D721Med (cell line): ENCODE results near the gene EMX2.

ENCODE experiments used
- DNase-seq: peaks from one replicate; pipeline ENCODE4 v3.0.0; 2011; ENCODE audit warnings: low spot score; ENCODE audit not compliant: insufficient read length
- FAIRE-seq: peaks from 2 replicates; lab custom pipeline; 2011; peaks lifted over from hg19 to GRCh38; lab: Jason Lieb, UNC
- TF ChIP-seq, protein P1 (sequence below): IDR thresholded peaks from 2 replicates; pipeline ENCODE4 v1.5.1; 2012; ENCODE audit warnings: mild to moderate bottlenecking, control low read depth; ENCODE audit not compliant: insufficient read depth; ENCODE audit errors: missing control alignments

Gene EMX2

DNA sequence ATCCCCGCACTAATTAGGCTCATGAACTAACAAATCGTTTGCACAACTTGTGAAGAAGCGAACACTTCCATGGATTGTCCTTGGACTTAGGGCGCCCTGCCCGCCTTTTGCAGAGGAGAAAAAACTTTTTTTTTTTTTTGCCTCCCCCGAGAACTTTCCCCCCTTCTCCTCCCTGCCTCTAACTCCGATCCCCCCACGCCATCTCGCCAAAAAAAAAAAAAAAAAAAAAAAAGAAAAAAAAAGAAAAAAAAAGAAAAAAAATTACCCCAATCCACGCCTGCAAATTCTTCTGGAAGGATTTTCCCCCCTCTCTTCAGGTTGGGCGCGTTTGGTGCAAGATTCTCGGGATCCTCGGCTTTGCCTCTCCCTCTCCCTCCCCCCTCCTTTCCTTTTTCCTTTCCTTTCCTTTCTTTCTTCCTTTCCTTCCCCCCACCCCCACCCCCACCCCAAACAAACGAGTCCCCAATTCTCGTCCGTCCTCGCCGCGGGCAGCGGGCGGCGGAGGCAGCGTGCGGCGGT, at the start of gene EMX2:
Gene EMX2 (plus strand): TSS at position 41 of the 519 bp plus-strand sequence. CDS start 522 bp downstream, outside the sequence.
- no peak for DNase-seq
- no peak for FAIRE-seq
- TF ChIP-seq, protein P1, sequence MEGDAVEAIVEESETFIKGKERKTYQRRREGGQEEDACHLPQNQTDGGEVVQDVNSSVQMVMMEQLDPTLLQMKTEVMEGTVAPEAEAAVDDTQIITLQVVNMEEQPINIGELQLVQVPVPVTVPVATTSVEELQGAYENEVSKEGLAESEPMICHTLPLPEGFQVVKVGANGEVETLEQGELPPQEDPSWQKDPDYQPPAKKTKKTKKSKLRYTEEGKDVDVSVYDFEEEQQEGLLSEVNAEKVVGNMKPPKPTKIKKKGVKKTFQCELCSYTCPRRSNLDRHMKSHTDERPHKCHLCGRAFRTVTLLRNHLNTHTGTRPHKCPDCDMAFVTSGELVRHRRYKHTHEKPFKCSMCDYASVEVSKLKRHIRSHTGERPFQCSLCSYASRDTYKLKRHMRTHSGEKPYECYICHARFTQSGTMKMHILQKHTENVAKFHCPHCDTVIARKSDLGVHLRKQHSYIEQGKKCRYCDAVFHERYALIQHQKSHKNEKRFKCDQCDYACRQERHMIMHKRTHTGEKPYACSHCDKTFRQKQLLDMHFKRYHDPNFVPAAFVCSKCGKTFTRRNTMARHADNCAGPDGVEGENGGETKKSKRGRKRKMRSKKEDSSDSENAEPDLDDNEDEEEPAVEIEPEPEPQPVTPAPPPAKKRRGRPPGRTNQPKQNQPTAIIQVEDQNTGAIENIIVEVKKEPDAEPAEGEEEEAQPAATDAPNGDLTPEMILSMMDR = no peak

DNA sequence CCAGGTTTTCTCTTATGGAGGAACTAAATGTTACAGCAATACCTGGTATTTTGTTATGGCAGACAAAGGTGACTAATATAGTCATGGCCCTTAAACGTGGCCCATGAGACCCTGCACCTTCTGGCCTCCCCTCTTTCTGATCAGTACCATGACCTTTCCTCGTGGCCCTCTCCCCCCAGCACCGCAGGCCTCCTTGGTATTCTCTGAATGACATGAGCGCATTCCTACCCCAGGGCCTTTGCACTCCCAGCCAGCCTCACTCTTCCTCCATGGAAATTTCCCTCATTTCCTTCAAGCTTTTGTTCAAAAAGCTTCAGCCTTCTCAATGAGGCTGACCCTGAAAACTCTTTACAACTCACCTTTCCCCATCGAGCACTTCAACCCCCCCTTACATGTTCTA, 46.5 kb upstream of the EMX2 start:
- TF ChIP-seq, protein P1 = no peak
- DNase-seq (no peak), FAIRE-seq (no peak)

DNA sequence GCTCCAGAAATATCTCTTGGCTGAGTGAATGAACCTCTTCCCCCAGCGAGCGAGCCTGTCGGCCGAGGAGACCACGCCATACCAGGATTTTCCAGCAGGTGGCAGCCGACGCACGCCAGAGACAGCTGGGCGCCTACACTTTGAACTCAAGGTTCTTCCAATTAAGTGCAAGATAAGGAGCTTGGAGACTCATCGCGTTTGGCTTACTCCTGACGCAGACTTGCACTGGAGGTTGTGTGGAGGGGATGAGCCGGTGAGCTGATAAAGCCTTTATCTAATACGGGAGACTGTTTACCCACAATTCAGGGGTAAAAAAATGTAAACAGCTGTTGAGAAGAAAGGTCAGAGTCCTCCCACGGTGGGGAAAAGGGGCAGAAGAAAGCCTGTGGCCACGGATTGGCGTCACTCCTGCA, 45.9 kb upstream of the EMX2 start:
- DNase-seq (no peak), FAIRE-seq (no peak)
- TF ChIP-seq, protein P1 = peak; percentile 94

DNA sequence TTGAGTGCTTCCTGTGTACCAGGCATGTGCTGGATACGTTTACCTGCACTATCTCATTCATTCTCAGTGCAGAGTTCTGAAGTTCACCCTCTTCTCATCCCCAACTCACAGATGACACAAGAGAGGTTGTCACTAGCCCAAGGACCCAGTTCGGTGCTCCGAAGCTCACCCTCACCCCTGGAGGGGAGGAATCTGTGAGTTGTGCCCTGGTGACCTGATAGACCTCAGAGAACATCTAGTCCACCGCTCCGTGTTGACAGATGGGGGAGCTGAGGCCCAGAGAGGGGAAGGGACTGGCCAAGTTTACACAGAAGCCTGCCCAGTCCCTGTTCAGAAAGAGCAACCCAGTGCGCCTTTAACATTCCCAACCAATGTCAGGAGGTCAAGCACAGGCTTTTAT, 44.8 kb upstream of the EMX2 start:
- TF ChIP-seq, protein P1 = no peak
- DNase-seq (no peak), FAIRE-seq (no peak)

DNA sequence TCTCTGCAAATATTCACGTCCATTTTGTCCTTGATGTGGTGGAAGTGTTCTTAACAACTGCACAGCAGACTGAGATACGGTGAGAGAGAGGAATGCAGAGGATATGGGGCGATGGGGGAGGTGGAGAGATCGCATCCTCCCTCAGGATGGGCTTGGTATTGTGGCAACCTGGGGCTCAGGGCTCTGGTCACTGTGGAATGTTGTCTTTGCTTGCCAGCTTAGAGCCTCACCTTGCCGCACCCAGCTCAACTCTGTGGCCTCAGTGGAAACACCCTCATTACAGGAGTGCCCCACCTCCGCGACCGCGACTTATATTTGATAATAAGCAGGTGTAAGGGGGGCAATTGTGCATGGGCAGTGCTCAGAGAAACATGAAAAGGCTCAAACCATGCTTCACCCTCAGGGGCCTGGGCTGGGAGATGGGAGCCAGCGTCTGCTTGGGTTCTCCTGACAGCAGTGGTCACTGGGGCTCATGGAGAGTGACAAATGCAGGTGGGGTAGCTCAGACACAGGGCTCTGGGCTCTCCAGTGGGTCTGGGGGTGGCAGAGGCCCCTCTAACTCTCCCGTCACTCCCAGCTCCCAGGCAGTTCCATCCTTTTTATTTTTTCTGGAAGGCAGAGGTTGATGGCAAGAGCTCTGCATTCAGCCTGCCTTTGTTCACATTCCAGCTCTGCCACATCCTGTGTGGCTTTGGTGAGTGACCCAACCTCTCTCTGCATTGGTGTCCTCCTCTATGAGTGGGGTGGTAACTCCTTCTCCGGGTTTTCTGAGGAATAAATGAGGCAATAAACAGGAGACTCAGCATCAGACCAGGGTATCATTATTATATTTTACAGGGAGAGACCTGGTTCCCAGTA, 43.1 kb upstream of the EMX2 start:
- no peak for FAIRE-seq
- no peak for DNase-seq
- TF ChIP-seq, protein P1 = no peak

DNA sequence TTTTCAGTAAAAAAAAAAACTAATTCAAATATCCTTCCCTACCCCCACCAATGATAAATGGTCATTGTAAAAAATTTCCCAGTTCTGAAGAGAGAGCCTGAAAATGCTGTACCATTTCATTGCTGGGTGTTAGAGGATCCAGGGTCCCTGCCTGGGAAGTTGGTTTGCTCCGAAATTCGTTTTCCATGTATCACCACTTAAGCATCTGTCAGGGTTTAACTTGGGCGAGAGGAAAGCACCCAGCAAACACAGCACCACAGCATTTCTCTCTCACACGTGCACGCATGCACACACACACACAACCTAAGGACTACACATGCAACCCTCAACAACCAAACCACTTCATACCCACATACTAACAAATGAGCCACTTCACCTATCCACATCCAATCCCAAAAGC, 42.1 kb upstream of the EMX2 start:
- DNase-seq (no peak), FAIRE-seq (no peak)
- TF ChIP-seq, protein P1 = no peak
